Stimulated activated CD8-positive, alpha-beta memory T cell treated with anti-CD3 and anti-CD28 coated beads, Interleukin-7, amount 100 ng/mL, for 4 hours (primary cell): Measurements from ENCODE around the gene SGPP2.
"Not testable (repeated sequence)": the region's sequence is repeated elsewhere in the genome, so short reads cannot be mapped to it uniquely, and the experiment has no call there.

Experiments used
- DNase-seq, 2 donors: peaks; one replicate each; pipeline ENCODE4 v3.0.0-alpha.2; 2020; ENCODE audit warnings: low read depth in 2 of 2

The SGPP2 gene

DNA sequence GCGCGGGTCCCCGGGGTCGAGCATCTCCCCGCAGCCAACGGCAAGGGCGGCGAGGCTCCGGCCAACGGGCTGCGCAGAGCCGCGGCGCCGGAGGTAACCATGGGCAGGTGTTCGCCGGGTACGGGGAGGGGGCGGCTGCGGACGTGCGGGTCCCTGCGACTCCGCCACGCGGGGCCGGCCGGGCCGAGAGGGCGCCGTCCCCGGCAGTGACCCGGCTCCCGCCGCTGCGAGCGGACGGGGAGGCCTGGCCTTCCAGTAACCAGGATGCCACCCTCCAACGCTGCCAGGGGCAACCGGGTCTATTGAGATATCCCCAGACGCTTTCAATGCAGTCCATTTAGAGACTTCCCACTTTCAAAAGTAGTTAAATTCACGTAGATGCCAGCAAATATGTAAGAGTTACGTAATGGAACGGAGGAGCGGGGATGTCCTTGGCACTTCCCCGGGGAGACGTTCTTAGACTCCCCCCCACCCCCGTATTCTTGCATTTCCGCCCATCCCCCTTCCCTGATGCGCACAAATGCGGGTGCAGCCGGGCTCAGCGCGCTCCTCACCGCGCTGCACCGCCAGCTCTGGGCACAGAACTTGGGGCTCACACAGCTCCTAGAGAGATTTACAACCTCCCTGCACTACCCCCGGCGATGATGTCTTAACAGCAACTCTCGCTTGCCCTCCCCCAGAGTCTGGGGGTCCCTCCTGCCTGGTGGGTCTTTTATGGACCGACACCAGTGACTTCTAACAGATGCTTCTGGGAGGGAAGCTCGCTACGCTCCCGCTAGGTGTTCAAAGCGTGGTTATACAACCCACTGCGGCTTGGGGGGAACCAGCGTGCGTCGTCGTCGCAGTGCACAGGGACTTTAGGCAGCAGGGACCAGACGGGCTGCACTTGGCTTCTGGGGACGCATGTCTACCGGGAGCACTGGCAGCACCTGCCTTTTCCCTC lies 657 bp downstream of the SGPP2 start:
- no peak for DNase-seq

DNA sequence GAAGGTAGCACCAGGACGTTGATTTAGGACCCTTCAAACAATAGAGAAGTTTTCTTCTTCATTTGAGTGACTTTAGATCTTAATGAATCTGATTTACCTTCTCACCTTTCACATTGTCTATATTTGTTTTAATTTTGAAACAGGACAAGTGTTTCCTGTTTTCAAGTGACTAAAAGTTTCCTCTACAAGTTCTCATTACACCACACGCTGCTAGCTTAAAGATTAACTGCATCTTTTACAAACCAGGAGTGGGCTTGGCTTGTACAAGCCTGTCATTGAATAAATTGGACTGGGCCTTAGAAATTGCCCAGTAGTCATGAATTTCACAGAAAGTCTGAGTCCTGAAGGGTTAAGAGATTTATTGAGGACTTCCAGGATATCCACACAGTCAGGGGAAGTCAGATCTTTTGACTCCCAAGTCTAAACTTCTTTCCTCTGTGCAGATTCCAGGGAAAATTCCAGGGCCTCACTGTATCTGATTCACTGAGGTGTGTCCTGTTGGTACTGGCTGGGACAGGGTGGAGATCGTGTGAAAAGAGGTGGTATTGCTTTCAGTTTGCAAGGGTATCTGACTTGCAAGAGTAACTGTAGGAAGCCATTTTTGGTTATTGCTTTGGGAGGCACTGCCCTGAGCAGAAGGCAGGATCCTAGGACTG lies 3.4 kb downstream of the SGPP2 start:
- no peak for DNase-seq

DNA sequence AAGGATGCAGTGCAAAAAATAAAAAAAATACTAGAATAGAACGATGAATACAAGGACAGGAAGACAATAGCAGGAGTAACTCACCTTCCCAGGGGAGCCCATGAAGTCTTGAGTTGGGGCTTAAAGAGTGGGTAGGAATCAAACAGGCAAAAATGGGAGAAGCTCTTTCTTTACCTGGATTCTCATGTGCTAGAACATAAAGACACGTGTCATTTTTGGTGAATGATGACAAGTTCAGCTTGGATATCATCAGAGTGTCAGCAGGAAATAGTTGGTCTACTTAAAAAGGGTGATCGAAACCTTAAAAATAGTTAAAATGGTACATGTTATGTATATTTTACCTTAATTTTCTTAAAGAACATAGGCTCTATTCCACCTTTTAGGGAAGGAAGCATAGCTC lies 5.7 kb downstream of the SGPP2 start:
- no peak for DNase-seq

DNA sequence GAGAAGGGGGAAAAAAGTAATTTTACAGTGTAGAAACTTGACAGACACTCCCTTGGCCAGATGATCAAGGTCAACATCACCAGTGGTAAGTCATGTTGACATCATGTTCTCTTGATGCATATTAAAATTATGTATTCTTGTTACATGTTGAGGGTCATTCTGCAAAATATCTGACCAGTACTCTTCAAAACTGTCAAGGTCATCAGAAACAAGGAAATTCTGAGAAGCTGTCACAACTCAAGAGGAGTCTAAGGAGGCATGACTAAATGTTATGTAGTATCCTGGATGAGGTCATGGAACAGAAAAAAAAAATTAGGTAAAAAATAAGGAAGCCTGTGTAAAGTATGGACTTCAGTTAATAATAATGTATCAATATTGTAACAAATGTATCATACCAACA lies 6.3 kb downstream of the SGPP2 start:
- DNase-seq = no peak

DNA sequence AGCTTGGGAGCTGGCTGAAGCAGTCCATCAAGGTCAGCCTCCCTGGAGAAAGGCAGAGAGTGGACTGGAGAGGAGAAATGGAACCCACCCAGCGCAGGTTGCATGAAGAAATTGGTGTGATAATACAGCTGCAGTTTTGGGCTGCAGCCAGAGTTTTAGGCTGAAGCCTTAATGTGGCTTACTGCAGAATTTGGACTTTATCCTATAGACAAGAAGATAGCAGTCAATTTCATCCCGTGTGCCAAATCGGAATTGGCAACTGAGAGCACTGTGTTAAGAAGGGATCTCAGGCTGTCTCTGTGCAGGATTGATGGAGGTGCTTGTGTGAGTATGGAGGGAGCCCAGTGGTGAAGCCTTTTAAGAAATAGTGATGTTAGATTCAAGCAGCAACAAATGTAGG lies 7.5 kb downstream of the SGPP2 start:
- DNase-seq = no peak

DNA sequence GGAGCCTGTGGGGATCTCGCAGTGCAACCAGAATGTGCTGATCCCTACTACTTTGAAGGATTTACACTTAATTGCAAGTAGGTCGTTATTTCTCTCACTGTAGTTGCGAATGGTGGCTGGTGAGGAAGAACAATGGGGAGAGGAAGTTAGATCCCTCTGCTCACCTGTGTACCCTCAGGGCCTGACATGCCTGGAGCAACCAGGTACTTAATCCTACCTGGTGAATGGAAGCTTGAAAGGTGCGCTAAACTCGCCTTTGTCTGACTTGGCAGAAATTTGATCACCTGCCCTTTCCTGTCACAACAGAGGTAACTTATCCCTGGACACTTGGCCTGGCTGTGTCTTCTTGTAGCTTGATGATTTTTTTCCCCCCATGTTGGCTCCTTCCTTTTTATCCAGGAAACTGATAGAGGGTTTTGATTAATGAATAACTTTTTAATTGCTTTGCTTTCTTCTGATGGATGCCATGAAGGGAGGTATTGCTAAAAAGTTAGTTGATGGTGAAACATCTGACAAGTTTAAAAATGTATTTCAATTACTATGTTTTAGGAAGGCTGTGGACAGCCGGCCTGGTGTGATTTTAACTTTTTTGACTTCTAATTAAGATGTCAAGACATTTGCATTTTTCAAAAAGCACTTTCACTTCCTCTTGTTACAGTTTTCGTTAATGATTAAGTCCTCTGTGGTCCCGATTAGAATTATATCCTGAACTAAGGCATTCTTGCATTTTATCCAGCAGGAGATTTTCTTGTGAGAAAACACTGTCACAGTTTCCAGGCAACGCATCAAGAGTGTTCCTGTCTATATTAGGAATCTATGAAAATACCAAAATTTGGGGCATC lies 9.2 kb downstream of the SGPP2 start:
- no peak for DNase-seq

DNA sequence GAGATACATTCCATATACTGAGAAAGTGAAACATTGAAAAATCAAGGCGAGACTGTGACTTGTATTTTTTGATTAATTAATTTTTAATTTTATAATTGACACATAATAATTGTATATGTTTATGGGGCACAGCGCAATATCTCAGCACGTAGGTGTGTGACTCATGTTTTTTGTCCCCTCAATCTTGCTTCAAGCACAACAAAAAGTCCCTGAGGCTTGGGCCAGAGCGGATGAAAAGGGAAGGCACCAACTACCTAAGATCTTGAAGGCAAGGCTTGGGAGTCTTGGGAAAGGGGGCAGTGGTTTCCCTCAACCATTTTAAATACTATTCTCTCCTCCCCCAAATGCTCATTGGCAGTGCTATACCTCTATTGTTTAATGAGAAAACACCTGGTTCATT lies 9.9 kb downstream of the SGPP2 start:
- no peak for DNase-seq

DNA sequence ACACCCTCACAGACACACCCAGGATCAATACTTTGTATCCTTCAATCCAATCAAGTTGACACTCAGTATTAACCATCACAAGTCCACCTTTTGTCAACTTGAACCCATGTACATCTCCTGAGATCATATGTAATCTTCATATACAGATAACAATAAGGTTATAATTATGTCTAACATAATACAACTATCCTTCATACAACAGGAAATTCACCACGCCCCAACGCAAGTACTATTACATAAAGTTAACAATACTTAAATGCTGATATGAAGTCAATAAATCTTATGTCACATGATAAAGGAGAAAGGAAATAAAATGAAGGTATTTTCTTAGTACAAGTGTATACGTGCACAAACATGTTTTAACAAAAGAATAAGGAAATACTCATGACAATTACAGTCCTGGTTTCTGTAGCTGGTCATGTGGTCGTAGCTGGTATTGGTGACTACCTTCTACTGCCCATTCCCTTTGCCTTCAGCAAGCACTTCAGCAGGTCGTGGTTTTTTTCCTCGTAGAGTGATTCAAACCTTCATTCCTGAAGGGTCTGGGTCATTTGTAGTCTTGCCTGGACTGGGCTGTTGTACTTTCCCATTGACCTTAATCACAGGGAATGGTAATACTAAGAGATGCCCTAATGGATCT lies 11.2 kb downstream of the SGPP2 start:
- DNase-seq = not testable (repeated sequence)

DNA sequence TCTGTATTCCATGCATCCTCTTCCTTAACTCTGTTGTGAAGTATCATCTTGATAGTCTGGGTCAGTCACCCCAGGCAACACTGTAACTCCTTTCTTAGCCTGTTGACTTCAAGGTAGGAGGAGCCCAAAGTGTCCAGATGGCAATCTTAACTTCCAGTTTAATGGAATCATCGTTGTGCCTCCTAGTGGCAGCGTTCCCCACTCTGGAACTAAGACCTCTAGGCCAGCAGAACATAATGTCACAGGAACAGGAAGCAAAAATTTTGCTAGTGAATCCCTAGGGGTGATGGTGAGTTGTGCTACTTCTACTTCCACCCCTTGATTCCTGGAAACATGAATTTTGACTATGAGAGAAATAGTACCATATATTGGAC lies 11.7 kb downstream of the SGPP2 start:
- no peak for DNase-seq

DNA sequence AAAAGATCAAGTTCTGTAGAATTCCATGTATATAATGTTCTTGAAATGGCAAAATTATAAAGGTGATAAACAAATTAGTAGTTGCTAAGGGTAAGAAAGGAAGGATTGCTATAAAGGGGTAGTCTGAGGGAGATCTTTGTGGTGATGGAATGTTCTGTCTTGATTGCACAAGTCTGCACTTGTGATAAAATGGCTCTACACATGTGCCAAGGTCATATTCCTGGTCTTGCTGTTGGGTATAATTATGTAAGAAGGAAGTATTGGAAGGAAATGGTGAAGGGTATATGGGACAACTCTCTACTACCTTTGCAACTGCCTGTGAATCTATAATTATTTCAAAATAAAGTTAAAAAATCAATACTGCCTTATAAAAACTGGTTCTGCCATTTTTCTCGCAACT lies 15.3 kb downstream of the SGPP2 start:
- DNase-seq = no peak

DNA sequence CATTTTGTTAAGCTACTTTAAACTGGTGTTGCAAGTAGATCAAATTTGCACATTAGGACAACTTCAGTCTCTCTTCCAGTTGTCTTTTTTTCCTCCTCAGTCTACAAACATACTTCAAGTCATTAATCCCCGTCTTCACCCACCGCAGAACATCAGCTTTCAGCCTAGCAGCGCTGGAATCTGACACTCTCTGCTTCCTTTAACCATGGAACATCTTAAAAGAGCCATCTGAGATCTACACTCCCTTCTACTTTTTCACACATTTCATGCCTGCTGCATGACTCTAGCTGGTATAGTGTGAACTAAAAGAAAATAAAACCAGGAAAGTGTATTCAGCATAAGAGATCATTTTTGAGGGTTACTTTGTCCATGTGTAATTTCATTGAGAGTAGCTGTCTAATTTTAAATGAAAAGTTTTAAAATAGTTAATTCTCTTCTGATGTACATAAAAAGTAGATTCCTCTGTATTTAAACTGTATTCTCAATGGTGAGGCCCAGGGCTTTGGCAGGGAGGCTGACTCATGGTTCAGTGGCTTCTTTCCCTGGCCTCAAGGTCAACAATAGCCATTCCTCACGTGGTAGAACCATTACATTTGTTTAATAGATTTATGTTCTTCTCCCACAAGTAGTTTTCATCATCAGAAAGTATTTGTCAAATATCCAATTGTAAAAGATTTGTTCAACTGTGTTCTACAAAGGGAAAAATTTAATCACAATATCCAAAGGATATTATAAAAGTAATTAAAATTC lies 16.5 kb downstream of the SGPP2 start:
- no peak for DNase-seq

DNA sequence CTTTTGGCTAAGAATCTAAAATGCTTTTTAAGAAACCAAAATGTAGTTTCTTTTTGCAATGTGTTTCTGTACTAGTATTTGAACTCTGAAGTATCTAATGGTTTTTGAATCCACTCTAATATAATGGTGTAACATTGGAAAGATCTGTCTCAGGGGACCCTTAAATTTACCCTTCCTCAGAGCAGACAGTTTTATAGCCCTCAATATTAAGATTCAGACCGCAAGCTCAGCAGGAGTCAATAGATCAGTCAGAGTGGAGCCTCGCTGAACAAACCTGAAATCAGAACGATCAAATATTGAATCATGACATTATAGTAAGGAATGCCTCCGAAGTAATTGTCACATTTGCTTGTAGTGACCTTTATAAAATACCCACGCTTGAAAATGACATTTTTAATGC lies 18.3 kb downstream of the SGPP2 start:
- DNase-seq = no peak

DNA sequence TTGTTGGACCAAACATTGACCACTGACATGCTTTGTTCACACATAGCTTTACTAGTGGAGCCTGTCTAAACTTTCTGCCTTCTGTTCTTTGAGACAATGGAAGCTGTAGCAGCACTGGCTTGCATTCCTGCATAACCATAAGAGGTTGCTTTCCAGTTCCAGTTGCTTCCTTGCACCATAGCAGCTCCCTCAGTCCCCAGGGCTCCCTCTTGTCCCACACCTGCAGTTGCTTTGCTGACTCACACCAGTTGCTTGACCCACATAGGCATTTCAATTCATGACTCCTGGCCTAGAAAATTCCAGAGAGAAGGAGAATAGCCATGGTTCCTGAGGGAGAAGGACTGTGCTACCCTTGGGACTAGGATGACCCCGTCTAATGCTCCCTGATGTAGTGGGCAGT lies 20.9 kb downstream of the SGPP2 start:
- no peak for DNase-seq

DNA sequence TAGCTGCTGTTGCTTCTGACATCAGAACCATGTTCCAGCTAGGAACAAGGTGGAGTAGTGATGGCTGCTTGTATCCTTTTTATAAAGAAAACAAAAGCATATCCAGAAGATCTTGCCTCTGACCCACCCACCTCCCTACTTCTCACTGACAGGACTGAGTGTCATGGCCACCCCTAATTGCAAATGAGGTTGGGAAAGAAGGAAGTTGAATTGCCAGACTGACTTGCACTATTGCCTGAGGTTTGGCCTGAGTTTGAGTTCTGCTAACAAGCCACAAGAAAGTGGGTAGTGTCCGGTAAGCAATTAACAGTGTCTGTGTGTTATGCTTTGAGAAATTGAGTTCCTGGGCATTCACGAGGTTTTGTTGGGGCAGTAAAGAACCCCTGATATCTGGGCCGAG lies 22.8 kb downstream of the SGPP2 start:
- DNase-seq = no peak

DNA sequence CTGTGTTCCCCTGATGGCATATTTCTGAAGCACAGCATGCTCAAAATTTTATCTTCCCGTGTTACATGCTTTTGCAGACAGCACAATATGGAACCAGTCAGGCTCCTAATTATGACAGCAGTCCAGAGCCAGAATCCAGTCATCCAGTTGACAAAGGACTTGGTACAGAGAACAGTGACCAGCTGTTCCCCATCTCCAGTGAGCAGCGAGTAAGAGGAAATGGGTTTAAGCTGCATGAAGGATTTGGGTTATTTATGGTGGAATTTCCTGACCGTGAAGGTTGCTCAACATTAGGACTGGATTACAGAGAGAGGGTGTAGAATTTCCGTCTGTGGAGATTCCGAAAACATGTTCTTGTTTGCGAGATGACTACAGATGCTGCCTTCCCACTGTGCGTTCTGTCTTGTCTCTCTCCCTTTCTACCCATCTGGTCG lies 24.4 kb downstream of the SGPP2 start:
- DNase-seq = no peak

DNA sequence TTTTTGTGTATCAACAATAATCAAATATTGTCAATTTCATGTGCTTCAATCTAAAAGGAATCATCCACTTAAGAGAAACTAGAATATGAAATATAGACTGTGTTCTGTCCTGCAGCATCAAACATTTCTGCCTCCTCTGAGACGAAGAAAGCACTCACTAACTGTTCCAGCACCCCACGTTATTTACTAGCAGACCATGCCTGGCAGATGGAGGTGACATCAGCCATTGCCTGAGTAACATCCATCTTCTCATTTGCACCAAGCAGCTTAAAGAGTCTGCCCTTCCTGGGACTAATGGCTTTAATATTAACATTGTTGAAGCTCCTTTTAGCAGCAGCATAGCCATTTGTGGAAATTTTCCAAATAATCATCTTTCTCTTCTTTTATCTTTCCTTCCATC lies 25.7 kb downstream of the SGPP2 start:
- no peak for DNase-seq

DNA sequence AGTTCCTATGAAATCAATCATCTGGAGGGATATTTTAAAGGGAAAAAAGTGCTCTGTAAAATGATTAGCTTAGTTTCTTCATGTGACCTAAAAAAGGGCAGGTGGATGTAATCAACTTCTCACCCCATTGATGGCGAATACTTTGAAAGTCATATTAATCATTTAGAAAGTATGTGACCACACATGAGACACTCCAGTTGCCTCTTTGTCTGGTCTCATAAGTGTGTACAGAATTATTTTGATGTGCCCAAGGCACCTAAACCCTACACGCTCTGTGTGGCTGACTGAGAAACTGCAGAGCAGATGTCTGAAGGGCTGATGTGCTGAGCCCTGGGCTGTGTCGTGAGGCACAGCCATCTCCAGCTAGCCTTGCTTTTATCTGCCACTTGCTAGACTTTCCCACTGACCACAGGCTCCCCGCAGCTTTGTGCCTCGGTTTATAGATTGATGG lies 26.9 kb downstream of the SGPP2 start:
- no peak for DNase-seq

DNA sequence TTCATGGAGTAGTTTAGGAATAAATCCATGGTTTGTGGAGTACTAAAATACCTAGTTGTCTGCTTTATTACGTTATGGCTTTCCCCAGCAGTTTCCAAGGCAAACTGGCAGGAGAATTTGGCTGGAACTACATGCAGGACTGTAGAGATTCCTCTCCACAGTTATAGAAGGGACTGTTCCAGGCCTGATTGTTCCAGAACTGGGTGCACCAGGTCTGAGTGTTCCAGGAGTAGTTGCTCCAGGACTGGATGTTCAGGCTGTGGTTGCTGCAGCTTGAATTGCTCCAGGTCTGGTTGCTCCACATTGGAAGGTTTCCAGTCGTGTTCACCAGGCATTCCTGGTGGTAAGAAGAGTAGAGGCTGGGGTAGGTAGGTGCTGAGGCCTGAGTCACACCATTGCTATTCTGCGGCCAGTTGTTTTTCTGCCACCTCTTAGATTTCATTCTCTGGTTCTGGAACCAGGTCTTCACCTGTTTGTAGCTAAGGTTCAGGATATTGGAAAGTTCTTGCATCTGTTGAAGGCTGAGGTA lies 28.1 kb downstream of the SGPP2 start:
- no peak for DNase-seq

DNA sequence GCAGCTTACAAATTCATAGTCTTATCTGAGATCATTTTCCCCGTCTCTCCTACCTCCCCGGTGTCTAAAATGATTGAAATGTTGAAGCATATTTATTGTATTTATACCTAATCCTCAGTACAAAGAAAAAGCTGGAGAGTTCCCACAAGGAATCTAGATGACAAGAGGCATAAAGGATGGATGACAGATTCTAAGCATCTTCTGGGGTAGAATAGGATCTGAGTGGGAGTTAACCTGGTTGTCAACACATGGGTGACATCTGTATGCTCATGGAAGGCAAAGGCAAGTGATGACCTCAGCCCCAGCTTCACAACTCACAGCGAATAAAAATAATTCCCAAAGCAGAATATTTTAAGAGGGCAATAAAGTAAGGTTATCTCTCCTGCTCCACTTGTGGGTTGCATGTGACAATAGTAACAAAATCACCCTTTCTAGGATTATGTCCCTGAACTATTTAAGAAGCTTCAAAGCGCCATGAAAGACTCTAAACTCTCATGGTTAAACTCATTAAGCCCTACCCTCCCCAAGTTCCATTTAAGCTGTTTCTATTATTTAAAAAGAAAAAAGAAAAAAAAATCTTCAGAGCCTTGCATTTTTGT lies 32.2 kb downstream of the SGPP2 start:
- no peak for DNase-seq

DNA sequence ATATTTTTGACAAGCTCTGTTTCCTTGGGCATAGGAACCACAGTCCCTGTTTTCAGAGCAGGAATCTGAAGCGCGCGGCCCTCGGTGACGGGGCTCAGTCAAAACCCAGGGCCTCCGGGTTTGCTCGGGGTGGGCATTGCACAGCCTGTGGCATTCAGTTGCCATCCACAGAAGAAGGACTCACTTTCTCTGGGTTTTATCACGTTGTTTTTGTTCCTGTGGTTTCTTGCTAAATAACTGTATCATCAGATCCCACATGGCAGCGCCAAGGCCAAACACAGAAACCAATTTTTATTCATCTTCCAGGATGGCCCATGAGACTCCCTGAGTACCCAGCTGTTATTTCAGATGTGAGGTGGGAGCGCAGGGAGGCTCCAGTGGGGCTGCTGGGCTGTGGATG lies 35.6 kb downstream of the SGPP2 start:
- DNase-seq = no peak
